NK-92 treated with Interleukin-12 subunit alpha and Interleukin-12 subunit beta, amount 100 ng/mL, for 24 hours (cell line): ENCODE results near the gene LRRC31.

Experiments used
- DNase-seq: peaks from one replicate; lab custom pipeline; 2025; lab: John Stamatoyannopoulos, UW

Gene LRRC31

DNA sequence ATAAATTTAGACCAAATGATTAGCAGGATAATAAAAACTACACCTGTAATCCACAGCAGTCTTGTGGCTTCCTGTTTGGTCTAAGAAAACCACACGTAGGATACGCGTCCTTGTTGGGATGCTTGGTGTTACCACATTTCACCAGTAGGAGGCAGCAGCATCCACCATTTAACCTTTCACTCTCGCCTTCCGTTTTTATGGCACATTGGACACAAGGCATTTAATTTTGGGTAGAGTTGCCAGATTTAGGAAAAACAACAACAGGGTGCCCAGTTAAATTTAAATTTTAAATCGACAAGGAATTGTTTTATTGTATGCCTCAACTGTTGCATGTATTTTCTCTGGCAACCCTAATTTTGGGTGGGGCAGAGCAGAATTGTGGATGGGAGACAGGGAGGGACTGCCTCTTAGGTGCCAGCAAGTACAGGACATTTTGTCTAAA is 6.3 kb downstream of the LRRC31 start:
- peak; percentile 31 for DNase-seq

DNA sequence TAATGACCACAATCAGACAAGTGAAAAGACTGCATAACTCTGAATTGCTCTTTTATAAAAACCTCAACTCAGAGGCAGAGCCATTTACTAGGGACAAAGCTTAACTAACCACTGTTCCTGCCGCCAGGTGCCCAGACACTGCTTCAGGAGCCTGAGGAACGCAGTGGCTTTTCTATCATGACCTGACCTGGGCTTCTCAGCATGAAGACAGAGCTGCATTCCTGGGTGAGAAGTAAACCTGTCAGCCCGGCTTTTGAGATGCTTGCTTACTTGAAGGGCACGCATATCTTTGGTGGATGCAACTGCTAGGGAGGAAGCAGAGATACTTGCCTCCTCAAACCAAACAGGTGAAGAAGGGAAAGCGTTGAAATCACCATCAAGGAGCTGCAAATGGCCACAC is 7.9 kb downstream of the LRRC31 start:
- no peak for DNase-seq

DNA sequence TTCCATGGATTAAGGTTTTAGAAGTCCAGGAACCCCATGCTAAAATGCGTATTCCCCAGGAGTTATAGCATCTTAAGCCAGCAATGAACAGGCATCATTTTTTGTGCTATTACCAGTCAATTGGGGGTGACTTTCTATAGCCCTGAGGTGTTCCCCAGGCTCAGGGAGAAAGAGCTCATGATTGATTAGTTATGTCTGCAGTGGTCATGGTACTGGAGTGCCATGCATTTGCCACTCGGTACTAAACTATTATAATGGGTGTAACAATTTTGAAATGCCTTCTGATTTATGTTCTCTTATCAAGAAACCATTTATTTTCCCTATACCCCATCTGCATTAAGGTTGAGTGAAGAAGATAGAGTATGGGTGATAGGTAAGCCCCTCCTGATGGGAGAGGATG is 11.9 kb downstream of the LRRC31 start:
- DNase-seq, result no peak

GRCh38 chr3:169855514-169855913 is 14.2 kb downstream of the LRRC31 start:
- DNase-seq, result no peak

GRCh38 chr3:169850618-169851017 is 19.1 kb downstream of the LRRC31 start:
- no peak for DNase-seq

- no peak for DNase-seq
Measured at GRCh38 chr3:169848741-169849140, 21.0 kb downstream of the LRRC31 start.

GRCh38 chr3:169847896-169848295 is 21.8 kb downstream of the LRRC31 start:
- DNase-seq, result no peak

- no peak for DNase-seq
Measured at GRCh38 chr3:169846458-169847193, 23.1 kb downstream of the LRRC31 start.

GRCh38 chr3:169842960-169843359 is 26.8 kb downstream of the LRRC31 start:
- no peak for DNase-seq

DNA sequence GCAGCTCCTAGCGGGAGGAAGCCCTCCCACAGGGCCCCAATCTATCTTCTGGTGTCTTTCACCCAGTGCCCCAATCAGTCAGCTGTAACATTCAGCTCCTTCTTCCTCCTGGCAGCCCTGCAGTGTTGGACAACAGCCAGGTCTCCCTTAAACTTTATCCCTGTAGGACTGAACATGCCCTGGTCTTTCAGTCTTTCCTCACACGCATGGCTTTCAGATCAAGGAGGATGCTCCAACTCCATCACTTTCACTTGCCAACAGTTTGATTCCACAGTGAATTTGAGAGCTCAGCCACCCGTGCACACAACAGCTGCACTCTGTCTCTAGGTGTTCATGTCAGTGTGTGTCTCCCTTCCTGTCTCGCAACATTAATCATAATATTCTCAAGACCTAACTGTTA is 28.6 kb downstream of the LRRC31 start:
- DNase-seq, result no peak

DNA sequence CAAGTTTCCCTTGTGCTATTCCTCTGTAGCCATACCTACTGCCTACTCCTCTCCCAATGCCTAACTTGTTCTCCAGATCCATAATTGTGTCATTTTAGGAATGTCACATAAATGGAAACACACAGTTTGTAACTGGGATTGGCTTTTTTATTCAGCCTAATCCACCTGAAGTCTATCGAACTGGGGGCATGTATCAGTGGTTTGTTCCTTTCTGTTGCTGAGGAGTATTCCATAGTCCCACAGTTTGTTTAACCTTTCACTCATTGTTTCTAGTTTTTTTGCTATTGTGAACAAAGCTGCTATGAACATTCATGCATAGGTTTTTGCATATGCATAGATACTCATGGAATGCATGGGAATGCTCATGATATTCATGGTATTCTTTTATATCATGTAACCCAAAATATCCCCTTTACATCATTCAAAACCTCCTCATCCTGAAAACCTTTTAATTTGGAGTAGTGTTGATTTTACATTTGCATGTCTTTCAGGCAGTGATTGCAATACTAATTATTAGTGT is 31.2 kb downstream of the LRRC31 start:
- DNase-seq, result no peak

- DNase-seq, result no peak
Measured at GRCh38 chr3:169836942-169837275, 32.8 kb downstream of the LRRC31 start.

DNA sequence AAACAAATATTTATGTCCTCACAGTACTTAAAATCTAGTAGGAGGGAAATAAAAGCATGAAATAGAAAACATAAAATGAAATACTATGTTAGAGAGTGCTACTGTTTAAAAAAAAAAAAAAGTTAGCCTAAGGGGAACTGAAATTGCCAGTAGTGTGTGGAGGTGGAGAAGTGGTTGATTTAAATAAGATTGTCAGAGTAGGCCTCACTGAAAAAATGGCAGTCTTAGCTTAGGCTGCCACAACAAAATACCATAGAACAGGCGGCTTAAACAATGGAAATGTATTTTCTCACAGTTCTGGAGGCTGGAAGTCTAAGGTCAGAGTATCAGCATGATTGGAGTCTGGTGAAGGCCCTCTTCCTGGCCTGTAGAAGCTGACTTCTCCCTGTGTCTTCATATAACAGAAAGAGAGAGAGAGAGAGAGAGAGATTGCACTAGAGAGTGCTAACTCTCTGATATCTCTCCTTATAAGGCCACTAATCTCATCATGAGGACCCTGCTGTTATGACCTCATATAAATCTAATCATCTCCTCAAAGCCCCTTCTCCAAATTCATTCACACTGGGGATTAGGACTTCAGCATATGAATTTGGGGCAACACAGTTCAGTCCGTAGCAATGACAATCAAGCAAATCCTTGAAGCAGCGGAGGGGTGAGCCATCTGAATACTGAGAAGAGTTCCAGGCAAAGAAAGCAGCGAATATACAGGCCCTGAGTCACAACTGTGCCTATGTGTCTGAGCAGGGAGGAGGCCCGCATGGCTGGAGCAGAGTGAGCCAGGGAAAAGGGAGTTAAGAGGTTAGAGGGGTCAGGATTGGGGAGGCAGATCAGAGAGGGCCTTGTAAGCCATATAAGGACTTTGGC is 33.4 kb downstream of the LRRC31 start:
- DNase-seq, result no peak

GRCh38 chr3:169835533-169835932 is 34.2 kb downstream of the LRRC31 start:
- DNase-seq, result no peak

DNA sequence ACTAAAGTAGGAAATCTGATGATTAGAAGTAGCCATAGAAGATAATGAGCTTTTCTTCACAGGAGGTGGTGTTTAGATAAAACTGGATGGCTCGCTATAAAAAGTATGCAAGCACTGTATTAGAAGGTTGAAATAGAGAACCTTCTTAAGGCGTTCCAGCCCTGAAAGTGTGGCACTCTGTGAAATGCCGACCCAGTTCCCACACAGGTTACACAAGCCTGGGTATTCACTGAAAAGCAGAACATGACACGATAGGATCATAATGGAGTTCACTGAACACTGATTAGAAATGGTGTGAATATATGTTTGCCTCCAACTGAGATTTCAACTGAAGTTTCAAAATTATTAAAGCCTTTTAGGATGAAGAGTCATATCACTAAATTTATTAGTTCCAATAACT is 42.0 kb downstream of the LRRC31 start:
- DNase-seq, result no peak

DNA sequence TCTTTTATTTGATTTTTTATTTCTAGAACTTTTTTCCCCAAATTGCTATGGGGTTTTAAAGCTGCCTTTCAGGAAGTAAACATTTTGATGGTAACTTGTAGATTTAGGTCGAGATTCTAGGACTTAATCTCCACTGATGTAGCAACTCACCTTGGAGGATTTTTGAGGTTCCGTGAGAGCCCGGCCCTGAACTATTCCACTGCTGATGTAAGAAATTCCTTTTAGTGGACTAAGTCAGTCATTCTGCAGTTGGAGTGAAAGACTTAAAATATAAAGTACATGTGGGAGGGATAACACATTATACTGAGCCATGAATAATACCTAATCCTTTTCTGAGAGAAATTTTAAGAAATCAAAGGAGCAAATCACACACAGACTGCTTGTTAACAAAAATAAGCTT is 44.4 kb downstream of the LRRC31 start:
- no peak for DNase-seq

DNA sequence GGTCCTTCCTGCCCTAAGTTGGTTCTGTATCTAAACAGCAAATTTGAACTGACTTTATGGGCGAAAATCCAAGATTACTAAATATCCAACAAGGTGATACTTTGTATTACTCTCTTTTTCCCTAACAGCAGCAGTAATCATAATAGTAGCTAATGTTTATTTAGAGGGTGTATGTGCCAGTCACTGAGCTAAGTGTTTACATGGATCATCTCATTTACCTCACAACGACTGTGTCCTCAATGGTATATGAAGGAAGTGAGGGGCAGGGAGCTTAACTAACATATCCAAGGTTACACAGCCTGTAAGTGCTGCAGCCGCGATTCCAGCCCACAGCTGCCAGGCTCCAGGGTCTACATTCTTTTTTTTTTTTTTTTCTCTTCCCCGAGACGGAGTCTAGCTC is 46.8 kb downstream of the LRRC31 start:
- no peak for DNase-seq

DNA sequence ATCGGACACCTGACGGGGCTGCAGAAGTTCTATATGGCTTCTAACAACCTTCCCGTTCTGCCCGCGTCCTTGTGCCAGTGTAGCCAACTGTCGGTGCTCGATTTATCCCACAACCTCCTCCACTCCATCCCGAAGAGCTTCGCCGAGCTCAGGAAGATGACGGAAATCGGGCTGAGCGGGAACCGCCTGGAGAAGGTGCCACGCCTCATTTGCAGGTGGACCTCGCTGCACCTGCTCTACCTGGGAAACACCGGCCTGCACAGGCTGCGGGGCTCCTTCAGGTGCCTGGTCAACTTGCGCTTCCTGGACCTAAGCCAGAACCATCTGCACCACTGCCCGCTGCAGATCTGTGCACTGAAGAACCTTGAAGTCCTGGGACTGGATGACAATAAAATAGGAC is 47.2 kb downstream of the LRRC31 start:
- no peak for DNase-seq

- DNase-seq, result no peak
Measured at GRCh38 chr3:169822091-169822490, 47.6 kb downstream of the LRRC31 start.

DNA sequence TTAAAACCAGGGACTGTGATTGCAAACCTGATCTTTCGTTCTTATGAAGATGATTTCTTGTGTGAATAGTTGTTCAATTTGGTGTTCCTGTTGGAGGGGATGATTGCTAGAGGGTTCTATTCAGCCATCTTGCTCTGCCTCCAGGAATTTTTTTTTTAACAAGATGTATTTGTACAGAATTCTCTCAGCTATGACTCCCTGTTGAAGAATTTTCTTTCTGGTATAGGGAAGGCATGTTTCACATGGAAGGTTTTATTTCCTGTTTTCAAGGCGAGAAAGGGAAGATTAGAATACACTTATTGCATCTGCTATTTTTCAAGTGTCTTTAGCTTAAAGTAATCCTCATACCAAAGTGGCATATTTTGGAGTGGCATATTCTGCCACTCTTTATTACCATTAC is 51.4 kb downstream of the LRRC31 start:
- DNase-seq, result no peak

GRCh38 chr3:169815590-169816150 is 54.1 kb downstream of the LRRC31 start:
- no peak for DNase-seq

DNA sequence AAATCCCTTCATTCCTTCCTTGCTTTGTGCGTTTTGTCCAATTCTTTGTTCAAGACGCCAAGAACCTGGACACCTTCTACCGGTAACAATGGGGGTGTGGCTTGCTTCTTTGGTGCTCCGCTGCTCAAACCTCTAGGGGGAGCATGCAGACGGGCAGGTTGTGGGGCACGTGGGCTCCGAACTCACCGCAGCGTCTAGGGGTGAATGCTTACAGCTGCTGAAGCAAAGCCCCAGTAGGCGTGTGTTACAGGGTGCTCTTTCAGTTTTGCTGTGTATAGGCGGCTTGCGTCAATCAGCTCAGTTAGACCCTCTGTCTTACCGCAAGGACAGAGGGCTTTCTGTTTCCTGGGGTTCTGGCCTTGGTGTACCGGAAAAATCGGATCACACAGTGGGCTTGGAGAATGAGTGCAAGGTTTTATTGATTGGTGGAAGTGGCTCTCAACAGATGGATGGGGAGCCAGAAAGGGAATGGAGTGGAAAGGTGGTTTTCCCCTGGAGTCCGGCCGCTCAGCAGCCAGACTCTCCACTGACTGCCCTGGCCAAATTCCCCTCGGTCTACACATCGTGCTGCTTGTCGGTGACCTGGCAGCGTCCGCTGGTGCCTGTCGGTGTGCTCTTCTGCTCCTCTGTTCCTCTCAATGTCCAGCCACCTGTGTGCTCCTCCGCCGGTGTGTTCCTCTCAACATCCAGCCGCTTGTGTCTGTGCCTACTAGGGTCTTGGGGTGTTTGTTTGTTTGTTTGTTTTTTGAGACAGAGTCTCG is 55.8 kb downstream of the LRRC31 start:
- DNase-seq, result peak; percentile 44
